ENCODE results near the gene RABGAP1. TPM values are rescaled to one million over a fixed set of nuclear protein-coding genes. Genes with fewer than 3 reads are reported as not detected.

RABGAP1 gene
- total and polyA plus RNA-seq, 10 of the 15 experiments (the other 5 are each of a cell fraction or from before 2014, with no cell fraction given): 2.6 to 31.6 (median 12.5) TPM

DNA sequence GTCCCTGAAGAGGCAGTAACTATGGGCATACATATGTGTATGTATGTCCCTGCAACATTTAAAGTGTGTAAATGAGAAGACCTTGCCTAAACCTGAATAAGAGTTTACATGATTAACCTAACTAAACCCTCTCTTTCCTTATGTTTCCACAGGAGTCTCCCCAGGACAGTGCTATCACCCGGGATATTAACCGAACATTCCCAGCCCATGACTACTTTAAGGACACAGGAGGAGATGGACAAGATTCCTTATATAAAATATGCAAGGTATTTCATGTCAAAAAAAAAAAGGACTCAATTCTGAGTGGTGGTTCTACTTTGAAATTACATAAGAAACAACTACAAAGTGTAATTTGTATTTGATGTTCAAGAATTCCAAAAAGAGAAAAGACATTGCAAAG lies 124.4 kb downstream of the RABGAP1 start:
- ChIA-PET POLR2A (no interaction called here), SMC1A (ENCODE audit: uncharacterized antibody, unreplicated experiment) (no interaction called here), CTCF (no interaction called here), RAD21 (ENCODE audit: unreplicated experiment) (no interaction called here)
- FAIRE-seq: no peak
- Histone ChIP-seq H3K4me3 (no peak overlapping the region), H3K27me3 (replicated peaks in 1 of 2; ENCODE audit: control insufficient read depth in 2 of 2, insufficient read depth in 2 of 2, low read length in 1 of 2) (no peaks in the 10 kb centered on the region), H3K27ac (ENCODE audit: control insufficient read depth, insufficient read depth) (no peak overlapping the region), H2AFZ (ENCODE audit: control insufficient read depth, low read depth, low read length) (no peak overlapping the region), H3K9ac (ENCODE audit: control insufficient read depth, insufficient read depth, low read length) (no peak overlapping the region), H3K9me3 (replicated peaks; ENCODE audit: control insufficient read depth, insufficient read depth, low read length) (no peaks in the 10 kb centered on the region), H3K79me2 (ENCODE audit: control insufficient read depth, insufficient read depth, low read length) (no peaks in the 10 kb centered on the region), H3K4me2 (ENCODE audit: control insufficient read depth, insufficient read depth) (no peak overlapping the region), H4K20me1 (ENCODE audit: control insufficient read depth, insufficient read depth) (no peaks in the 10 kb centered on the region), H3K4me1 (ENCODE audit: control insufficient read depth, insufficient read depth, low read length) (no peaks in the 10 kb centered on the region), H3K36me3 (ENCODE audit: control insufficient read depth in 2 of 2, insufficient read depth in 2 of 2, low read length in 1 of 2) (peaks cover 0 to 19% of the 10 kb centered on the region in 2 experiments; a peak in 3 of 4 replicates)
- in situ Hi-C loops (cut with MboI) (no loop called here), intact Hi-C loops (cut with micrococcal nuclease; ENCODE audit: unreplicated experiment) (no loop called here)
- WGBS (ENCODE audit: insufficient coverage, insufficient replicate concordance, low lambda C conversion rate, missing lambda C conversion rate): 96% methylated on average over 2 of the region's 2 CpGs
- DNase-seq (ENCODE audit: low read depth, low spot score): no peak
- BruUV-seq (replicated peaks): no TSS peak
- no peak for ATAC-seq
- TF ChIP-seq BRCA1 (IDR thresholded peaks at IDR 0.05; ENCODE audit: low read depth, low read length) (no peak), EZH2 (IDR thresholded peaks at IDR 0.05; ENCODE audit: borderline replicate concordance, control insufficient read depth, low read depth, low read length) (no peak), STAT1 (conservative IDR thresholded peaks at IDR 0.05) (no peak), HCFC1 (IDR thresholded peaks at IDR 0.05; ENCODE audit: low read length) (no peak)
- TF ChIP-seq, protein P1, sequence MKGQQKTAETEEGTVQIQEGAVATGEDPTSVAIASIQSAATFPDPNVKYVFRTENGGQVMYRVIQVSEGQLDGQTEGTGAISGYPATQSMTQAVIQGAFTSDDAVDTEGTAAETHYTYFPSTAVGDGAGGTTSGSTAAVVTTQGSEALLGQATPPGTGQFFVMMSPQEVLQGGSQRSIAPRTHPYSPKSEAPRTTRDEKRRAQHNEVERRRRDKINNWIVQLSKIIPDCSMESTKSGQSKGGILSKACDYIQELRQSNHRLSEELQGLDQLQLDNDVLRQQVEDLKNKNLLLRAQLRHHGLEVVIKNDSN (IDR thresholded peaks at IDR 0.05; ENCODE audit: borderline replicate concordance, extremely low read length, insufficient read depth, low read depth, low read length): no peak

DNA sequence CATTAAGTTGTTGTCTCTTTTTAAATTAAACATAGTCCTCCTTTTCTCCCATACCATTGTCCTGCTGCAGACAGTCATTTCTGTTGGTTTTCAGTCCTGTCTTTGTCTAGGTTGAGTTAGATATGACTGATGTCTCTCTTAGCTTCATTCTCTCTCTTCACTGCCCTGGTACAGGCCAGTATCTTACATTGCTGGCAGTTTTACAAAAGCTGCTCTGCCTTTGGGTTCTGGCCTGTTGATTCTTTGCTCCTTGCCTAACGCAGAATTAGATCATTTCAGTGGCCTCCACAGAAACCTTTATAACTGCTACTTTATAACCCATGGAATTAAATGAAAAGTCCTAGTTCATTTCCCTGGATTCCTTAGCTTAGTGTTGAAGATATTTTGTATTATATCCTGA lies 126.3 kb downstream of the RABGAP1 start:
- CTCF ChIA-PET: interaction anchor here (1.8 kb wide), 1 partner anchor 287 kb away, joined by 6 read pairs; no protein-coding TSS in a partner anchor
- no peak overlapping the region for H3K9ac ChIP-seq (ENCODE audit: control insufficient read depth, insufficient read depth, low read length)
- H3K27me3 ChIP-seq (replicated peaks in 1 of 2; ENCODE audit: control insufficient read depth in 2 of 2, insufficient read depth in 2 of 2, low read length in 1 of 2): no peaks in the 10 kb centered on the region
- ATAC-seq: no peak
- in situ Hi-C loops (cut with MboI) (no loop called here), intact Hi-C loops (cut with micrococcal nuclease; ENCODE audit: unreplicated experiment) (no loop called here)
- 100% methylated on average over 1 of the region's 1 CpG for WGBS (ENCODE audit: insufficient coverage, insufficient replicate concordance, low lambda C conversion rate, missing lambda C conversion rate)
- no peak overlapping the region for H3K4me3 ChIP-seq
- SMC1A ChIA-PET (ENCODE audit: uncharacterized antibody, unreplicated experiment): no interaction called here
- no peak for FAIRE-seq
- POLR2A ChIA-PET: interaction anchor here (1.1 kb wide), 1 partner anchor 15 kb away, joined by 3 read pairs; no protein-coding TSS in a partner anchor
- H2AFZ ChIP-seq (ENCODE audit: control insufficient read depth, low read depth, low read length): no peak overlapping the region
- no peaks in the 10 kb centered on the region for H4K20me1 ChIP-seq (ENCODE audit: control insufficient read depth, insufficient read depth)
- RAD21 ChIA-PET (ENCODE audit: unreplicated experiment): no interaction called here
- TF ChIP-seq, protein P2, sequence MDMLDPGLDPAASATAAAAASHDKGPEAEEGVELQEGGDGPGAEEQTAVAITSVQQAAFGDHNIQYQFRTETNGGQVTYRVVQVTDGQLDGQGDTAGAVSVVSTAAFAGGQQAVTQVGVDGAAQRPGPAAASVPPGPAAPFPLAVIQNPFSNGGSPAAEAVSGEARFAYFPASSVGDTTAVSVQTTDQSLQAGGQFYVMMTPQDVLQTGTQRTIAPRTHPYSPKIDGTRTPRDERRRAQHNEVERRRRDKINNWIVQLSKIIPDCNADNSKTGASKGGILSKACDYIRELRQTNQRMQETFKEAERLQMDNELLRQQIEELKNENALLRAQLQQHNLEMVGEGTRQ (IDR thresholded peaks at IDR 0.05; ENCODE audit: borderline replicate concordance, low read depth, low read length): no peak
- TF ChIP-seq, protein P3, sequence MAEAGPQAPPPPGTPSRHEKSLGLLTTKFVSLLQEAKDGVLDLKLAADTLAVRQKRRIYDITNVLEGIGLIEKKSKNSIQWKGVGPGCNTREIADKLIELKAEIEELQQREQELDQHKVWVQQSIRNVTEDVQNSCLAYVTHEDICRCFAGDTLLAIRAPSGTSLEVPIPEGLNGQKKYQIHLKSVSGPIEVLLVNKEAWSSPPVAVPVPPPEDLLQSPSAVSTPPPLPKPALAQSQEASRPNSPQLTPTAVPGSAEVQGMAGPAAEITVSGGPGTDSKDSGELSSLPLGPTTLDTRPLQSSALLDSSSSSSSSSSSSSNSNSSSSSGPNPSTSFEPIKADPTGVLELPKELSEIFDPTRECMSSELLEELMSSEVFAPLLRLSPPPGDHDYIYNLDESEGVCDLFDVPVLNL (IDR thresholded peaks at IDR 0.05; ENCODE audit: low read depth, low read length): no peak
- TF ChIP-seq CBX3 (IDR thresholded peaks at IDR 0.05; ENCODE audit: borderline replicate concordance, low read depth) (no peak), RCOR1 (conservative IDR thresholded peaks at IDR 0.05; ENCODE audit: low read depth, low read length) (no peak)
- peaks cover 0 to 20% of the 10 kb centered on the region in 2 experiments; a peak in 3 of 4 replicates for H3K36me3 ChIP-seq (ENCODE audit: control insufficient read depth in 2 of 2, insufficient read depth in 2 of 2, low read length in 1 of 2)
- H3K4me2 ChIP-seq (ENCODE audit: control insufficient read depth, insufficient read depth): no peak overlapping the region
- BruUV-seq (replicated peaks): no TSS peak
- H3K4me1 ChIP-seq (ENCODE audit: control insufficient read depth, insufficient read depth, low read length): no peaks in the 10 kb centered on the region
- no peak overlapping the region for H3K27ac ChIP-seq (ENCODE audit: control insufficient read depth, insufficient read depth)
- DNase-seq (ENCODE audit: low read depth, low spot score): no peak
- H3K9me3 ChIP-seq (replicated peaks; ENCODE audit: control insufficient read depth, insufficient read depth, low read length): no peaks in the 10 kb centered on the region
- no peaks in the 10 kb centered on the region for H3K79me2 ChIP-seq (ENCODE audit: control insufficient read depth, insufficient read depth, low read length)
